Karpas-422 (cell line): ENCODE data around the gene POU3F3. TPM values are rescaled to one million over a fixed set of nuclear protein-coding genes. Genes with fewer than 3 reads are reported as not detected.

Source experiments
- DNase-seq: peaks from one replicate; pipeline ENCODE4 v3.0.0-alpha.2; 2015
- H2AFZ ChIP-seq: fragments of 200-600 bp; sonication (generic); 2 replicates; pipeline ENCODE4 v1.6.1; 2014; ENCODE audit warnings: antibody characterized with exemption, low read length, mixed read lengths
- H3K27ac ChIP-seq: fragments of 200-600 bp; sonication (generic); 2 replicates; pipeline ENCODE4 v1.5.1; 2014; ENCODE audit warnings: mild to moderate bottlenecking, low read length, moderate library complexity
- H3K27me3 ChIP-seq: fragments of 200-600 bp; sonication (generic); 2 replicates; pipeline ENCODE4 v1.6.1; 2014; ENCODE audit warnings: low read length, mixed read lengths
- H3K36me3 ChIP-seq: fragments of 200-600 bp; sonication (generic); 2 replicates; pipeline ENCODE4 v1.6.1; 2014; ENCODE audit warnings: low read length, mixed read lengths; ENCODE audit not compliant: insufficient read depth
- H3K4me1 ChIP-seq: fragments of 200-600 bp; sonication (generic); 2 replicates; pipeline ENCODE4 v1.6.1; 2014; ENCODE audit warnings: mild to moderate bottlenecking, low read length, mixed read lengths
- H3K4me2 ChIP-seq: fragments of 200-600 bp; sonication (generic); 2 replicates; pipeline ENCODE4 v1.6.1; 2014; ENCODE audit warnings: low read length, low read depth, mild to moderate bottlenecking; ENCODE audit not compliant: poor library complexity, severe bottlenecking
- H3K4me3 ChIP-seq: fragments of 200-600 bp; sonication (generic); 2 replicates; pipeline ENCODE4 v1.5.1; 2014; ENCODE audit warnings: mild to moderate bottlenecking, antibody characterized with exemption, low read length, mixed read lengths
- H3K79me2 ChIP-seq: fragments of 200-600 bp; sonication (generic); 2 replicates; pipeline ENCODE4 v1.6.1; 2014; ENCODE audit warnings: mild to moderate bottlenecking, low read length, mixed read lengths
- H3K9ac ChIP-seq: fragments of 200-600 bp; sonication (generic); 2 replicates; pipeline ENCODE4 v1.6.0; 2014; ENCODE audit warnings: low read length
- H3K9me2 ChIP-seq: fragments of 200-600 bp; sonication (generic), shearing (Covaris generic); replicated peaks from 2 replicates; pipeline ENCODE4 v1.6.0; 2014; ENCODE audit warnings: mild to moderate bottlenecking, low read length, moderate library complexity; ENCODE audit not compliant: insufficient read depth
- H3K9me3 ChIP-seq: fragments of 300-700, 200-600 bp; sonication (generic); 2 replicates; pipeline ENCODE4 v1.6.1; 2014; ENCODE audit warnings: low read length, mixed read lengths
- H4K20me1 ChIP-seq: fragments of 200-600 bp; sonication (generic); 2 replicates; pipeline ENCODE4 v1.6.1; 2014; ENCODE audit warnings: mild to moderate bottlenecking, antibody characterized with exemption, low read length, low read depth; ENCODE audit not compliant: insufficient read depth
- total RNA-seq: library from RNA; depleted of rRNA; stranded (reverse); fragments of >200 nt; shearing (Covaris generic); gene quantifications from 2 replicates; pipeline ENCODE4 v1.2.3, GENCODE V29; 2014; ENCODE audit warnings: low replicate concordance

The POU3F3 gene
- total RNA-seq, 1 experiment from 2014 or later = not detected

- Histone ChIP-seq H3K4me3 (no peak overlapping the region), H3K9me2 (no peaks in the 10 kb centered on the region), H3K27ac (no peak overlapping the region), H3K27me3 (no peaks in the 10 kb centered on the region), H3K9ac (no peak overlapping the region), H3K4me1 (no peaks in the 10 kb centered on the region), H3K4me2 (no peak overlapping the region), H2AFZ (no peak overlapping the region), H3K9me3 (0 out of 2 replicates have a peak, but pooled peaks cover 5% of the 10 kb centered on the region), H3K36me3 (no peaks in the 10 kb centered on the region), H3K79me2 (no peaks in the 10 kb centered on the region), H4K20me1 (no peaks in the 10 kb centered on the region)
- DNase-seq = no peak
These were observed 8.9 kb upstream of the POU3F3 start for GRCh38 chr2:104844807-104845551.

DNA sequence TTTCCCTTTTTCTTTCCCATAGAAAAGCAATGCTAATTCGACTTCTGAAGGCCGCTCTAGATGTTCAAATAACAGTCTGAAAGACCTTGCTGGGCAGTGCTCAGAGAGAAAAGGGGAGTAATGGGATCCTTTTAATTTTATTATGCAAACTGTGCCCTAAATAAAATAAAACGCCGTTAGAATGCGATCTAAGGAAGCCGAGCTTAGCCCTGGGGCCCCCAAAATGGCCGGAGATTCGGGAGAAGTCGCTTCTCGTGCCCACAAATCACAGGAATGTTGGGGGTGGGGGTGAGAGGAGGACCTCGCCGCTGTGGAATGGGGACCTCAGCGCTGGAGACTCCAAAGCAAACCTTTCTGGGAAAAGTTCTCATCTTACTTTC is 8.4 kb upstream of the POU3F3 start:
- Histone ChIP-seq H3K9me3 (0 out of 2 replicates have a peak, but pooled peaks cover 5% of the 10 kb centered on the region), H3K36me3 (no peaks in the 10 kb centered on the region), H3K4me2 (no peak overlapping the region), H3K4me3 (no peak overlapping the region), H2AFZ (no peak overlapping the region), H3K4me1 (no peaks in the 10 kb centered on the region), H4K20me1 (no peaks in the 10 kb centered on the region), H3K9ac (no peak overlapping the region), H3K27me3 (no peaks in the 10 kb centered on the region), H3K27ac (no peak overlapping the region), H3K9me2 (no peaks in the 10 kb centered on the region), H3K79me2 (no peaks in the 10 kb centered on the region)
- no peak for DNase-seq

DNA sequence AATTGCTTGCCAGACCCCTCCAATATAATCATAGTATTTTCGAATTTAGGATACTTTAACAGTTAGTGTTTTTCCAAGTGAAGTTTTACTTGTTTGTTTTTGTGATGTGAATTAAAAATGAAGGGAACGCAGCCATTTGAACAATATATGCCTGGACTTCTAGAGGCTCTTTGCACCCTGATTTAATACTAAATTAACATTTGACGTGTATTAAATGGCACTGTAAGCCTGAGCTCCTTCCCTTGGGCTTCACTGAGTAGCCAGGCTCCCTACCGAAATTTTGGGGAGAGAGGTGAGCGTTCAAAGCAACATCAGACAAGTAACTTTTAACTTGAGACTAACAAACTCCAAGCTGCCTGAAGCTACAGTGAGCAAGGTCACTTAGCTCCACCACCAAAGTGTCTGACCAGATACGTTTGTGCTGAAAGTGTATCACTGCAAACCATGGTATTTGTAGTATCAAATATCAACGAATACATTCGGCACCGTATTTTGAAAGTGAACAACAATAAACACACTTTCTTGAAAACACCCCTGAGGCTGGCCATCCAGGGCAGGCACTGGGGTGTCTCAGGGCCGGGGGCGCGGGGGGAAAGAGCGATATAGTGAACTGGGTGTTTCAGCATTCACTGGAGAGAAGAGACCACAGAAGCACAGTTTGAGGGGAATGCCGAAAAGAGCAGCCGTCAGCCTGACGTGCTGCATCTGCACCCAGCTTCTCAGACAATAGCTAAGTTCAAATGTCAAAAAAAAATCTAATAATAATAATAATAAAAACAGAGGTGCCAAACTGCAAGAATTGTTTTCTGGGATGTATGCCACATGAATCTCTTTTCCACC is 7.7 kb upstream of the POU3F3 start:
- no peaks in the 10 kb centered on the region for H3K9me2 ChIP-seq
- no peaks in the 10 kb centered on the region for H3K4me1 ChIP-seq
- H2AFZ ChIP-seq = no peak overlapping the region
- H3K4me3 ChIP-seq = no peak overlapping the region
- no peak overlapping the region for H3K9ac ChIP-seq
- H3K9me3 ChIP-seq = 0 out of 2 replicates have a peak, but pooled peaks cover 5% of the 10 kb centered on the region
- DNase-seq = no peak
- no peak overlapping the region for H3K27ac ChIP-seq
- no peaks in the 10 kb centered on the region for H3K79me2 ChIP-seq
- no peaks in the 10 kb centered on the region for H4K20me1 ChIP-seq
- no peaks in the 10 kb centered on the region for H3K27me3 ChIP-seq
- H3K4me2 ChIP-seq = no peak overlapping the region
- H3K36me3 ChIP-seq = no peaks in the 10 kb centered on the region

DNA sequence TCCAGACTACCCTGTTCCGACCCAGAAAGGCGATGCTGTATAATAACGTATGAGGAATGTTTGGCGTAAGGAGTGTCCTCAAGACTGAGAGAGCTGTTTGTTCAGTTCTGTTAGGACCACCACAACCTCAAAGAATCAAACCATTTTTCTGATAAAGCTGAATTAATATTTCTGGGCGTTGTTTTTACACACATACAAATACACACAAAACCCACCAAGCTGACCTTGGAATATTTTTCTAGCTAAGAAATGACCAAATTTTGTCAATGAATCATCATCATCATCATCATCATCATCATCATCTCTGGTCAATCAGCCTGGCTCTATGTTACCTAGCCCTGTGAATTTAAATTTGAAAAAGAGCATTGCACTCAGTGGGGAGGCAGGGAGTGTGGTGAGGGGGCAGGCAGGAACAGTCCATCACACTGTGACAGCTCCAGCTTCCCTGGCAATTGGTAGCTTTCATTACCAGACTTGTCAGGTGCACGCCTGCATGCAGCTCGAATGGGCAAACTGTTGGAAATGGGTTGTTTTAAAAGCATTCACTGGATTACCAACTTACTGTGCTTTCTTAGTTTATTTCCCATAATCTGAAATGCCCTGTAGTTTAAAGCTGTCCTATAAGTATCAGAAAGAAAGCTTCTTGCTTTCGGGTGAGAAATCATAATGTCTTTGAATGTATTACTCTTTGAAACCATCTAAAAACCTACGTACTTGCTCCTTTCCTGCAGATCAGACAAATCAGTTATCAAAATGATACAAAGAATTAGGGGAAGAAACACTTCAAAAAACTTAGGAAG is 6.9 kb upstream of the POU3F3 start:
- Histone ChIP-seq H3K9me3 (0 out of 2 replicates have a peak, but pooled peaks cover 5% of the 10 kb centered on the region), H3K4me2 (no peak overlapping the region), H3K36me3 (no peaks in the 10 kb centered on the region), H3K27me3 (no peaks in the 10 kb centered on the region), H3K4me1 (no peaks in the 10 kb centered on the region), H3K9me2 (no peaks in the 10 kb centered on the region), H4K20me1 (no peaks in the 10 kb centered on the region), H3K27ac (no peak overlapping the region), H3K4me3 (no peak overlapping the region), H2AFZ (no peak overlapping the region), H3K79me2 (no peaks in the 10 kb centered on the region), H3K9ac (no peak overlapping the region)
- no peak for DNase-seq

DNA sequence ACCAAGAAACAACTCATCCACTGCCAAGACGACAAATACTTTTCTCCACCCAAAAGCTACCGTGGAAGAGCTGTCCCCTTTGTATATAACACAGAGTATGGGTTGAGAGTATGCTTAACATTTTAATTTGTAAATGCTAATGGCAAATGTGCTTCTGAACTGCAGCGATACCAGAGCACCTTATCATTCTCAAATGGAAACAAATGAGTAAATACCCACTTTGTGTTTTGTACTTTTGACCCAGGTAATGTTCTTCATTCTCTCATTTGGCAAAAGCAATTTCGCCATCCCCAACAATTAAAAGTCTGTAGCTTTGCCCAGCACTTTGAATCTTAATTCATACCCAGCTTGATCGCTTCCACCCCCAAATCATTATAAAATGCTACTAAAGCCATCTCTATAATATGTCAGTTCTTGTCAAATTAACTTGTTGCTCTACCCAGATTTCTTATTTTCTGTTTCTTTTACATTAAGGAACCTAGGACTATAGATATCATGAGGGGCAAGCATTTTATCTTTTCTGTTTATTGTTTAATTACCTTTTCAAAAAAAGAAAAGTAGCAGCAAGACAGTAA is 6.2 kb upstream of the POU3F3 start:
- no peaks in the 10 kb centered on the region for H3K4me1 ChIP-seq
- no peaks in the 10 kb centered on the region for H3K9me2 ChIP-seq
- H3K4me2 ChIP-seq = no peak overlapping the region
- DNase-seq = no peak
- no peak overlapping the region for H2AFZ ChIP-seq
- no peaks in the 10 kb centered on the region for H3K79me2 ChIP-seq
- H4K20me1 ChIP-seq = no peaks in the 10 kb centered on the region
- H3K27ac ChIP-seq = no peak overlapping the region
- no peak overlapping the region for H3K4me3 ChIP-seq
- no peaks in the 10 kb centered on the region for H3K36me3 ChIP-seq
- 0 out of 2 replicates have a peak, but pooled peaks cover 5% of the 10 kb centered on the region for H3K9me3 ChIP-seq
- H3K9ac ChIP-seq = no peak overlapping the region
- no peaks in the 10 kb centered on the region for H3K27me3 ChIP-seq

DNA sequence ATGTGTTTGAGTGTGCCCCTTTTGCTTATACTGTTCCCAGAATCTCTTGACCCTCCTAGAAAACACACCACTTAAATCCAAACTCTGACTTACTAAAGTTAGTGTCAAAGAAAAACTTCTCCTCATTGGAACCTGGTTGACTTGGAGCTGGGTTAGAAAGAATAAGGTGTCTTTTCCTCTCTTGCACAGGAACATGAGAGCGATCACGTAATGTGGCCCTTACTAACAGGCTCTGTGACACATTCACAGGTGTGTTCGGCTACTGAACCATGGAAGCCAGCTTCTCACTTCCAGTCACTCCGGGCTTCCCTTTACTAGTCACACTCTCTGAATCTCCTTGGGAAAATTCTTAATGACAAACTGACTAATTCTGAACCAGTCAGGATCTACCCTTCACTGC is 5.4 kb upstream of the POU3F3 start:
- Histone ChIP-seq H3K9ac (no peak overlapping the region), H4K20me1 (no peaks in the 10 kb centered on the region), H3K36me3 (no peaks in the 10 kb centered on the region), H3K9me2 (no peaks in the 10 kb centered on the region), H3K9me3 (0 out of 2 replicates have a peak, but pooled peaks cover 5% of the 10 kb centered on the region), H2AFZ (no peak overlapping the region), H3K79me2 (no peaks in the 10 kb centered on the region), H3K4me2 (no peak overlapping the region), H3K4me1 (no peaks in the 10 kb centered on the region), H3K4me3 (no peak overlapping the region), H3K27me3 (no peaks in the 10 kb centered on the region), H3K27ac (no peak overlapping the region)
- no peak for DNase-seq

GRCh38 chr2:104849101-104849500 is 4.8 kb upstream of the POU3F3 start:
- Histone ChIP-seq H3K27ac (no peak overlapping the region), H3K4me2 (no peak overlapping the region), H3K9ac (no peak overlapping the region), H3K4me1 (no peaks in the 10 kb centered on the region), H3K79me2 (no peaks in the 10 kb centered on the region), H3K36me3 (no peaks in the 10 kb centered on the region), H3K9me3 (0 out of 2 replicates have a peak, but pooled peaks cover 1% of the 10 kb centered on the region), H3K27me3 (no peaks in the 10 kb centered on the region), H3K9me2 (no peaks in the 10 kb centered on the region), H3K4me3 (no peak overlapping the region), H2AFZ (no peak overlapping the region), H4K20me1 (no peaks in the 10 kb centered on the region)
- no peak for DNase-seq
